Activated CD4-positive, CD25-positive, alpha-beta regulatory T cell treated with anti-CD3 and anti-CD28 coated beads, Interleukin-2, amount 50 U/mL, for 16 hours (primary cell): ENCODE measurements around the gene TMEM150B.

ENCODE experiments used
- DNase-seq: peaks from one replicate; pipeline ENCODE4 v3.0.0-alpha.2; 2020; ENCODE audit warnings: low read depth, low spot score

The TMEM150B gene

GRCh38 chr19:55308281-55308680 is 16.9 kb downstream of the TMEM150B start:
- no peak for DNase-seq

GRCh38 chr19:55306712-55307111 is 18.4 kb downstream of the TMEM150B start:
- no peak for DNase-seq

- no peak for DNase-seq
Measured at GRCh38 chr19:55305983-55306562, 19.1 kb downstream of the TMEM150B start.

GRCh38 chr19:55305491-55305890 is 19.6 kb downstream of the TMEM150B start:
- no peak for DNase-seq

GRCh38 chr19:55304980-55305379 is 20.2 kb downstream of the TMEM150B start:
- no peak for DNase-seq

- no peak for DNase-seq
Measured at GRCh38 chr19:55304279-55304978, 20.7 kb downstream of the TMEM150B start.

- no peak for DNase-seq
Measured at GRCh38 chr19:55303477-55303876, 21.7 kb downstream of the TMEM150B start.

- DNase-seq: no peak
Measured at GRCh38 chr19:55302318-55302703, 22.8 kb downstream of the TMEM150B start.

- DNase-seq: peak; percentile 86
Measured at GRCh38 chr19:55301459-55302317, 23.5 kb downstream of the TMEM150B start.

GRCh38 chr19:55300886-55301458 is 24.2 kb downstream of the TMEM150B start:
- DNase-seq: no peak

- DNase-seq: no peak
Measured at GRCh38 chr19:55299991-55300390, 25.1 kb downstream of the TMEM150B start.

- DNase-seq: no peak
Measured at GRCh38 chr19:55297267-55297666, 27.9 kb downstream of the TMEM150B start.

- DNase-seq: no peak
Measured at GRCh38 chr19:55289117-55289796, 35.9 kb downstream of the TMEM150B start.

- no peak for DNase-seq
Measured at GRCh38 chr19:55287361-55288079, 37.6 kb downstream of the TMEM150B start.

GRCh38 chr19:55285229-55285890 is 39.8 kb downstream of the TMEM150B start:
- DNase-seq: no peak

- no peak for DNase-seq
Measured at GRCh38 chr19:55284405-55285058, 40.6 kb downstream of the TMEM150B start.

GRCh38 chr19:55283548-55284377 is 41.4 kb downstream of the TMEM150B start, which contains the start of gene BRSK1:
BRSK1 (plus strand) TSS chr19:55283997; CDS start chr19:55284443, 446 bp downstream.
- no peak for DNase-seq

- DNase-seq: peak; percentile 88
Measured at GRCh38 chr19:55279770-55280643, 45.1 kb downstream of the TMEM150B start, which contains the start of gene HSPBP1. HSPBP1 (minus strand) TSS chr19:55280110; CDS start chr19:55279608, 502 bp downstream.
